VCaP (cell line): Measurements from ENCODE around the gene FAM89B.

Experiments used
- H3K27ac ChIP-seq: fragments of 450-650 bp; 2 replicates; pipeline ENCODE4 v1.5.1; 2017
- CTCF ChIP-seq: fragments of 450-650 bp; conservative IDR thresholded peaks from 2 replicates; pipeline ENCODE4 v1.5.1; 2017; ENCODE audit warnings: mild to moderate bottlenecking, moderate library complexity

Gene FAM89B

GRCh38 chr11:65578667-65579066 is 6.3 kb downstream of the FAM89B start:
- no peak for TF ChIP-seq CTCF
- no peak overlapping the region for H3K27ac ChIP-seq

- H3K27ac ChIP-seq: no peak overlapping the region
- no peak for TF ChIP-seq CTCF
Measured at GRCh38 chr11:65579291-65579690, 7.0 kb downstream of the FAM89B start.

- no peak for TF ChIP-seq CTCF
- H3K27ac ChIP-seq: no peak overlapping the region
Measured at GRCh38 chr11:65580031-65580692, 7.8 kb downstream of the FAM89B start.

GRCh38 chr11:65580756-65581155 is 8.4 kb downstream of the FAM89B start:
- H3K27ac ChIP-seq: no peak overlapping the region
- no peak for TF ChIP-seq CTCF

GRCh38 chr11:65581928-65582327 is 9.6 kb downstream of the FAM89B start:
- no peak for TF ChIP-seq CTCF
- H3K27ac ChIP-seq: no peak overlapping the region

GRCh38 chr11:65583589-65583988 is 11.3 kb downstream of the FAM89B start:
- TF ChIP-seq CTCF: no peak

GRCh38 chr11:65584106-65584505 is 11.8 kb downstream of the FAM89B start:
- TF ChIP-seq CTCF: no peak
- H3K27ac ChIP-seq: no peak overlapping the region

More at GRCh38 chr11:65583589-65583988, 11.3 kb downstream of the FAM89B start:
- no peak overlapping the region for H3K27ac ChIP-seq
